Loucy (cell line): ENCODE data around the gene TNS3.

ENCODE experiments used
- H2AFZ ChIP-seq: fragments of 200-600 bp; sonication (generic); 2 replicates; pipeline ENCODE4 v1.6.0; 2016; ENCODE audit warnings: antibody characterized with exemption, mild to moderate bottlenecking, low read length, moderate library complexity
- H3F3A ChIP-seq: fragments of 200-600 bp; 2 replicates; pipeline ENCODE4 v1.6.0; 2016; ENCODE audit warnings: antibody characterized with exemption, low read depth, mild to moderate bottlenecking
- H3K27me3 ChIP-seq: fragments of 200-600 bp; sonication (generic); 2 replicates; pipeline ENCODE4 v1.6.1; 2014; ENCODE audit warnings: low read length, mild to moderate bottlenecking; ENCODE audit not compliant: insufficient read depth, poor library complexity, severe bottlenecking
- H3K36me3 ChIP-seq: fragments of 200-600 bp; sonication (generic); 2 replicates; pipeline ENCODE4 v1.6.1; 2016; ENCODE audit warnings: low read length; ENCODE audit not compliant: insufficient read depth
- H3K4me1 ChIP-seq: fragments of 200-600 bp; sonication (generic); 2 replicates; pipeline ENCODE4 v1.5.1; 2014; ENCODE audit warnings: low read length, mild to moderate bottlenecking; ENCODE audit not compliant: insufficient read depth, poor library complexity, severe bottlenecking
- H3K4me2 ChIP-seq: fragments of 200-600 bp; sonication (generic); 2 replicates; pipeline ENCODE4 v1.6.0; 2014; ENCODE audit warnings: antibody characterized with exemption, low read length, low read depth, mild to moderate bottlenecking; ENCODE audit not compliant: poor library complexity, severe bottlenecking
- H3K4me3 ChIP-seq: fragments of 200-600 bp; sonication (generic); 2 replicates; pipeline ENCODE4 v1.5.1; 2014; ENCODE audit warnings: low read length, mild to moderate bottlenecking, mixed read lengths; ENCODE audit not compliant: poor library complexity, severe bottlenecking
- H3K79me2 ChIP-seq: fragments of 200-600 bp; sonication (generic); 2 replicates; pipeline ENCODE4 v1.6.1; 2014; ENCODE audit warnings: low read length; ENCODE audit not compliant: insufficient read depth
- H3K9ac ChIP-seq: fragments of 200-600 bp; sonication (generic); 2 replicates; pipeline ENCODE4 v1.6.0; 2014; ENCODE audit warnings: mild to moderate bottlenecking, low read depth, low read length, moderate library complexity; ENCODE audit not compliant: poor library complexity, severe bottlenecking
- H3K9me2 ChIP-seq: fragments of 200-600 bp; sonication (generic); replicated peaks from 2 replicates; pipeline ENCODE4 v1.6.1; 2016; ENCODE audit warnings: low read depth, low read length, mixed read lengths
- H3K9me3 ChIP-seq: fragments of 200-600 bp; sonication (generic); 2 replicates; pipeline ENCODE4 v1.6.1; 2014; ENCODE audit warnings: mild to moderate bottlenecking, antibody characterized with exemption, low read length, low read depth; ENCODE audit not compliant: insufficient read depth
- H4K20me1 ChIP-seq: fragments of 200-600 bp; sonication (generic); 2 replicates; pipeline ENCODE4 v1.6.0; 2014; ENCODE audit warnings: antibody characterized with exemption, low read length, mild to moderate bottlenecking; ENCODE audit not compliant: insufficient read depth, poor library complexity, severe bottlenecking
- EZH2phosphoT487 ChIP-seq: fragments of 200-600 bp; IDR thresholded peaks from 2 replicates; pipeline ENCODE4 v1.6.1; 2018; ENCODE audit warnings: antibody characterized with exemption, mild to moderate bottlenecking, moderate library complexity, borderline replicate concordance
- TF ChIP-seq, protein P1 (sequence below): fragments of 200-600 bp; sonication (generic); conservative IDR thresholded peaks from 2 replicates; pipeline ENCODE4 v1.5.1; 2014; ENCODE audit warnings: mild to moderate bottlenecking, antibody characterized with exemption, low read length

The TNS3 gene

DNA sequence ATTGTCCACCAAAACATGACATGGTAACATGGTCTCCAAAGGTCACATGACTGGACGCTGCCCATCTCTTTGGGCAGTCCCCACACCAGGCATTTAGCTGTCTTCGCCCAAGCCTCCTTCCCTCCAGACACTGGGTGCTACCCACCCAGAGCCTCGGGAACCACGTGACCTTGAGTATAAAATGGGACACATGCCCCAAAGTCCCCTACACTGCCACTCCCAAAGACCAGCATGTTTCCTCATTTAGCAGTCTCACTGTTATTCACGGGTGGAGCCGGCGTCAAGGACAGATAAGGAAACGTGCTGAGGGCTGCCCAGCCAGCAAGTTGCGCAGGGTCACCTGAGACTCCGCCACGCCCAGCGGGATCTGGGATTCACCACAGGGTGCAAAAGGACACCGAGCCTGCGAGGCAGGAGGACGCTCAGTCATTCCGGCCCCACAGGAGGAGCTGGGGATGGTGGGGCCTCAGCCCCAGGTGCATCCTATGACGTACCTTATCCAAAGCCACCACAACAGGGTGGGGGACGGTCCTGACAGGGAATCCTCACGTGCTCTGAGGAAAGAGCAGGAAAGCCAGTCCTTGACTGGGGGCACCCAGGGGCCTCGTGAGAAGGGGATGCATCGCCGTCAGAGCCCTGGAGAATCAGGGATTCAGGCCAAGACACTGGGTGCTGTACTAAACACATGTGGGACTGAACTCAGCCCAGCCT, 226.9 kb downstream of the TNS3 start:
- Histone ChIP-seq H3F3A (no peaks in the 10 kb centered on the region), H4K20me1 (no peaks in the 10 kb centered on the region), H2AFZ (no peak overlapping the region), H3K9ac (no peak overlapping the region), H3K9me3 (peaks cover 3% of the 10 kb centered on the region; the same call in 1 of the 2 replicates), H3K79me2 (no peaks in the 10 kb centered on the region), H3K4me3 (no peak overlapping the region), H3K9me2 (no peaks in the 10 kb centered on the region), H3K36me3 (no peaks in the 10 kb centered on the region), H3K4me1 (no peaks in the 10 kb centered on the region), H3K27me3 (no peaks in the 10 kb centered on the region), H3K4me2 (no peak overlapping the region)
- TF ChIP-seq EZH2phosphoT487 = no peak
- TF ChIP-seq, protein P1, sequence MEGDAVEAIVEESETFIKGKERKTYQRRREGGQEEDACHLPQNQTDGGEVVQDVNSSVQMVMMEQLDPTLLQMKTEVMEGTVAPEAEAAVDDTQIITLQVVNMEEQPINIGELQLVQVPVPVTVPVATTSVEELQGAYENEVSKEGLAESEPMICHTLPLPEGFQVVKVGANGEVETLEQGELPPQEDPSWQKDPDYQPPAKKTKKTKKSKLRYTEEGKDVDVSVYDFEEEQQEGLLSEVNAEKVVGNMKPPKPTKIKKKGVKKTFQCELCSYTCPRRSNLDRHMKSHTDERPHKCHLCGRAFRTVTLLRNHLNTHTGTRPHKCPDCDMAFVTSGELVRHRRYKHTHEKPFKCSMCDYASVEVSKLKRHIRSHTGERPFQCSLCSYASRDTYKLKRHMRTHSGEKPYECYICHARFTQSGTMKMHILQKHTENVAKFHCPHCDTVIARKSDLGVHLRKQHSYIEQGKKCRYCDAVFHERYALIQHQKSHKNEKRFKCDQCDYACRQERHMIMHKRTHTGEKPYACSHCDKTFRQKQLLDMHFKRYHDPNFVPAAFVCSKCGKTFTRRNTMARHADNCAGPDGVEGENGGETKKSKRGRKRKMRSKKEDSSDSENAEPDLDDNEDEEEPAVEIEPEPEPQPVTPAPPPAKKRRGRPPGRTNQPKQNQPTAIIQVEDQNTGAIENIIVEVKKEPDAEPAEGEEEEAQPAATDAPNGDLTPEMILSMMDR = no peak

DNA sequence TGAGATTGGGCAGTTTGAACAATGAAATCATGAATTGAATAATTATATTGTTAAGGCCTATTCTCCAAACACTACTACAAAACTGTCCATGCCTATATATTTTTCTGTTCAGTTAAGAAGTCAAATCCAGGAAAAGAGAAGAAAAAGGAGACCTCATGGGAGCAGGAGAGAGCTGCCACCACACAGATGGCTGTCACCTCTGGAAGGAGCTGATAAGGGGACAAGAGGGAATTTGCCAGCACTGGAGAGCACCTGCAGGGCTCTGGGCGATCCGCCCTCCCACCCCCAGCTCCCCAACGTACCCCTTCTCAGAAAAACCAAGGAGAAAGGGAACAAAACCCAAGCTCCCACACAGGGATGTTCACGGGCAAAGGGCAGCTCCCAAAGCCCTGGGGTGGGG, 227.8 kb downstream of the TNS3 start:
- TF ChIP-seq, protein P1 = no peak
- Histone ChIP-seq H3K9me3 (peaks cover 3% of the 10 kb centered on the region; the same call in 1 of the 2 replicates), H3K4me3 (no peak overlapping the region), H3K4me1 (no peaks in the 10 kb centered on the region), H3K36me3 (no peaks in the 10 kb centered on the region), H4K20me1 (no peaks in the 10 kb centered on the region), H3F3A (no peaks in the 10 kb centered on the region), H3K27me3 (no peaks in the 10 kb centered on the region), H3K9ac (no peak overlapping the region), H3K4me2 (no peak overlapping the region), H3K79me2 (no peaks in the 10 kb centered on the region), H3K9me2 (no peaks in the 10 kb centered on the region), H2AFZ (no peak overlapping the region)

DNA sequence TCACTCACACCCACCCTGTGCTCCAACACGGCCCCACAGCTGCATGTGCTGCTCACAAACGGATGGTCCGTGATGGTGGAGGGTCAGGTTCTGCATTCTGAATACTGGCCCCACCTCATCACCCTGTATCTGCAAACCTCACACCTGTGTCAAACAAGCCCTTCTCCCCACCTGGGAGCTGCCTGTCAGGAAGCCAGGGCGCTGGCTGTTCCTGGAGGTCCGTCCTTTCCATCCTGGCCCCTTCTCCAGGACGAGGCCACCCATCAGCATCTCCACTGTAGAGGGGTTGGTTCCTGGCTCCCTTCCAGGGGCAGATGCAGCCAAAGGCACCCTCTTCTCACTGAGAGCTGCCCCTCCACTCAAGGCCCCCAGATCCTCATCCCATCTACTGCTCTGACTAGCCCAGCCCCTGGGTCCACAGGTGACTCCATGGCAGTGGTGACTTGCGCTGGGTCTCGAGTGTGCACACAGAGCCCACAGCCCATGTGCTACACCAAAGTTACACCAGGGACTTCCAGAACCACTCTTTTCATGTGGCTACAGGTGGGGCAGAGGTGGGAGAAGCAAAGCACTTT, 229.4 kb downstream of the TNS3 start:
- Histone ChIP-seq H3K9me2 (no peaks in the 10 kb centered on the region), H3F3A (no peaks in the 10 kb centered on the region), H3K79me2 (no peaks in the 10 kb centered on the region), H3K9me3 (peaks cover 3% of the 10 kb centered on the region; the same call in 1 of the 2 replicates), H3K9ac (no peak overlapping the region), H3K36me3 (no peaks in the 10 kb centered on the region), H3K27me3 (no peaks in the 10 kb centered on the region), H4K20me1 (no peaks in the 10 kb centered on the region), H3K4me3 (no peak overlapping the region), H3K4me1 (no peaks in the 10 kb centered on the region), H3K4me2 (no peak overlapping the region), H2AFZ (no peak overlapping the region)
- no peak for TF ChIP-seq EZH2phosphoT487
- TF ChIP-seq, protein P1 = no peak
